Testis (tissue), 3 donors: ENCODE data around the gene NKX2-2. TPM values are rescaled to one million over a fixed set of nuclear protein-coding genes. Genes with fewer than 3 reads are reported as not detected.

Experiments used
- DNase-seq: peaks from one replicate; pipeline ENCODE4 v3.0.0-alpha.2; 2019
- H3K27ac ChIP-seq, 2 donors: fragments of 200-600 bp; sonication (generic); one replicate each; pipeline ENCODE4 v1.5.1; 2019
- H3K27me3 ChIP-seq: fragments of 200-600 bp; sonication (generic); one replicate; pipeline ENCODE4 v1.5.1; 2019
- H3K36me3 ChIP-seq: fragments of 200-600 bp; sonication (generic); one replicate; pipeline ENCODE4 v1.5.1; 2017; ENCODE audit warnings: low read depth; ENCODE audit errors: missing control alignments
- H3K4me1 ChIP-seq: fragments of 200-600 bp; sonication (generic); one replicate; pipeline ENCODE4 v1.5.1; 2019
- H3K4me3 ChIP-seq, 2 donors: fragments of 200-600 bp; sonication (generic); one replicate each; pipeline ENCODE4 v1.5.1; 2017 to 2019
- H3K9me3 ChIP-seq: fragments of 200-600 bp; sonication (generic); one replicate; pipeline ENCODE4 v1.5.1; 2017
- POLR2A ChIP-seq: fragments of 450-650 bp; IDR thresholded peaks from one replicate; pipeline ENCODE4 v1.6.1; 2017; ENCODE audit warnings: antibody characterized with exemption, mild to moderate bottlenecking, moderate library complexity
- WGBS, 2 donors: methylation state at CpG; one replicate each; pipeline ENCODE4 v1.1.5; 2018; 5-methylcytosine and 5-hydroxymethylcytosine counted together
- intact Hi-C: fragments of 100-400 bp; cut with DNase I; formaldehyde crosslinking; loops from one replicate; pipeline ENCODE4 v1.15.1; 2023; ENCODE audit warnings: low total_unique reads
- polyA plus RNA-seq: library from polyadenylated mRNA; stranded (reverse); fragments of 350-450 nt; fragmentation: Illumina TruSeq; extraction: RNeasy Lipid Tissue Mini Kit (QIAGEN cat#74804); gene quantifications from one replicate; pipeline ENCODE4 v1.2.3, GENCODE V29; 2014; ENCODE audit warnings: low read depth, low replicate concordance; ENCODE audit not compliant: insufficient read depth
- total RNA-seq, 2 donors: library from RNA; depleted of rRNA; stranded (reverse); fragments of >200 nt; gene quantifications; one replicate each; pipeline ENCODE4 v1.2.3, GENCODE V29; 2016
- TF ChIP-seq, protein P1 (sequence below), 3 experiments: fragments of 450-650 bp in 2 of 3; fragments of 200-600 bp in 1 of 3; sonication (generic) in 1 of 3; IDR thresholded peaks; one replicate each; pipeline ENCODE4 v1.5.1; 2016 to 2019; ENCODE audit warnings: antibody characterized with exemption in 3 of 3, mild to moderate bottlenecking in 2 of 3, moderate library complexity in 1 of 3

Gene NKX2-2
- total and polyA plus RNA-seq, 3 donors from 2014 or later = 0.16 TPM; not detected in 2

DNA sequence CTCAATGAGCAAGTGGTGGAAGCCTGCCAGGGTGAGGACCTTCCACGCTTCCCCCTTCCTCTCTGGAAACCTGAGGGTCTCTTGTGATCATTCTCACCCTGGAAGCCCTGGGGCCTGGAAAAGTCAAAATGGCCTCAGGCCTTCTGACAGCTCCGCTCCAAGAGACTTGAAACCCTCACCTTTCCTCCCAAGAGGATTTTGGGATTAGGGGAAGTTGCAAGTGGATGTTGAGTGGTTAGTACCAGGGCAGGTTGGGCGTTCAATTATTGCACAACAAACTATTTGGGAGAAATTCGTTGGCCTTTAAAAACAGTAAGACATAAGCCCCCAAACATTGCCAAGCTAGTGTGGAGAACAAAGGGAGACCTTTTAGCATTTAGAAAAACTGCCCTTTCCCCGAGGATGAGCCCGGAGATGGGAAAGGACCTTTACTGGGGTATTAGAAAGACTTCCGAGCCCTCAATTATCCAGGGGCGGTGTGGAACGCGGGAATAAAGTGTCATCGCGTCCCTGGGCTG is 4.7 kb downstream of the NKX2-2 start:
- Histone ChIP-seq H3K9me3 (no peaks in the 10 kb centered on the region), H3K4me3 (no peak overlapping the region), H3K27me3 (no peaks in the 10 kb centered on the region), H3K36me3 (no peaks in the 10 kb centered on the region), H3K4me1 (peaks cover 37% of the 10 kb centered on the region), H3K27ac (no peak overlapping the region)
- TF ChIP-seq POLR2A = no peak
- TF ChIP-seq, protein P1, sequence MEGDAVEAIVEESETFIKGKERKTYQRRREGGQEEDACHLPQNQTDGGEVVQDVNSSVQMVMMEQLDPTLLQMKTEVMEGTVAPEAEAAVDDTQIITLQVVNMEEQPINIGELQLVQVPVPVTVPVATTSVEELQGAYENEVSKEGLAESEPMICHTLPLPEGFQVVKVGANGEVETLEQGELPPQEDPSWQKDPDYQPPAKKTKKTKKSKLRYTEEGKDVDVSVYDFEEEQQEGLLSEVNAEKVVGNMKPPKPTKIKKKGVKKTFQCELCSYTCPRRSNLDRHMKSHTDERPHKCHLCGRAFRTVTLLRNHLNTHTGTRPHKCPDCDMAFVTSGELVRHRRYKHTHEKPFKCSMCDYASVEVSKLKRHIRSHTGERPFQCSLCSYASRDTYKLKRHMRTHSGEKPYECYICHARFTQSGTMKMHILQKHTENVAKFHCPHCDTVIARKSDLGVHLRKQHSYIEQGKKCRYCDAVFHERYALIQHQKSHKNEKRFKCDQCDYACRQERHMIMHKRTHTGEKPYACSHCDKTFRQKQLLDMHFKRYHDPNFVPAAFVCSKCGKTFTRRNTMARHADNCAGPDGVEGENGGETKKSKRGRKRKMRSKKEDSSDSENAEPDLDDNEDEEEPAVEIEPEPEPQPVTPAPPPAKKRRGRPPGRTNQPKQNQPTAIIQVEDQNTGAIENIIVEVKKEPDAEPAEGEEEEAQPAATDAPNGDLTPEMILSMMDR (IDR thresholded peaks at IDR 0.05) = no peak
- intact Hi-C loops = loop anchor here (10.0 kb wide), 1 partner anchor 644 kb away; no protein-coding TSS in a partner anchor
- 1 to 7% methylated on average over 12 of the region's 12 CpGs for WGBS, 2 donors
- no peak for DNase-seq

DNA sequence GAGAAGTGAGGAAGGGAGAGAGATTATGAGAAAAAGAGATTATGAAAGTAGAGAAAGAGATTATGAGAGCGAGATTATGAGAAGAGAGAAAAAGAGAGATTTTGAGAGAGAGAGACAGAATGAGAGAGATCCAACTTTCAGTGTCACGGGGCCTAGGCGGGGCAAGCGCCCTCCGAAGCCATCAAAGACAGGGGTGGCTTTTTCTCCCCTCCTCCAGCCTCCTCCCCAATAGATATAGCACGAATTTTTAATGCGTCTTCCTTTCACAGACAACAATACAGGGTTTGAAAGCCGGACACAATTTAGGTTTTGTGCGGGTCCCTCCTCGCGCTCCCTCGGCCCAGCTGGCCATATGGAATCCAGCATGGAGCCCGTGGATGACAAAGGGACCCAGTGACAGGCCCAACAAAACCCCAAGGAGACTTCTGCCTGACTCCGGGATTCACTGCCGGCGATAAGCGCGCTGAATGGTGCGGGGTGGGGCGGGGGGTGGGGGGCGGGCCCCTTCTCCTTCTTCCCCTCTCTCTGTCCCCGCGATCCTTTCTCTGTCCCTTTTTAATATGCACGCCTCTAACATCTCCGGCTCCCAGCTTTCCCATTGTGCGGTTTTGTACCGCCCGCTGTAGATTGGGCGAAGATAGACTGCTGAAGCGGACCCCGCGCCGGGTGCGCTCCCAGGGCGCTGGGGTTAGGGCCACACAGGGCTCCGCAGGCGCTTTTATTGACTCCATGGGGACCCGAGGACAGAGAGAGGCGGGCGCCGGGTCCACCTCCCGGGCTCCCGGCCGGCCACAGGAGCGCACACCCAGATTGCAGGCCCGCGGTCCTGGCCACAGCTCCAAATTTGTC is 5.4 kb downstream of the NKX2-2 start:
- Histone ChIP-seq H3K4me1 (peaks cover 37% of the 10 kb centered on the region), H3K27ac (no peak overlapping the region), H3K27me3 (no peaks in the 10 kb centered on the region), H3K4me3 (no peak overlapping the region), H3K36me3 (no peaks in the 10 kb centered on the region), H3K9me3 (no peaks in the 10 kb centered on the region)
- 2% methylated on average over 36 to 47 of the region's 47 CpGs for WGBS, 2 donors
- intact Hi-C loops = loop anchor here (10.0 kb wide), 1 partner anchor 644 kb away; no protein-coding TSS in a partner anchor
- TF ChIP-seq, protein P1 (IDR thresholded peaks at IDR 0.05) = no peak
- TF ChIP-seq POLR2A = no peak
- DNase-seq = no peak

DNA sequence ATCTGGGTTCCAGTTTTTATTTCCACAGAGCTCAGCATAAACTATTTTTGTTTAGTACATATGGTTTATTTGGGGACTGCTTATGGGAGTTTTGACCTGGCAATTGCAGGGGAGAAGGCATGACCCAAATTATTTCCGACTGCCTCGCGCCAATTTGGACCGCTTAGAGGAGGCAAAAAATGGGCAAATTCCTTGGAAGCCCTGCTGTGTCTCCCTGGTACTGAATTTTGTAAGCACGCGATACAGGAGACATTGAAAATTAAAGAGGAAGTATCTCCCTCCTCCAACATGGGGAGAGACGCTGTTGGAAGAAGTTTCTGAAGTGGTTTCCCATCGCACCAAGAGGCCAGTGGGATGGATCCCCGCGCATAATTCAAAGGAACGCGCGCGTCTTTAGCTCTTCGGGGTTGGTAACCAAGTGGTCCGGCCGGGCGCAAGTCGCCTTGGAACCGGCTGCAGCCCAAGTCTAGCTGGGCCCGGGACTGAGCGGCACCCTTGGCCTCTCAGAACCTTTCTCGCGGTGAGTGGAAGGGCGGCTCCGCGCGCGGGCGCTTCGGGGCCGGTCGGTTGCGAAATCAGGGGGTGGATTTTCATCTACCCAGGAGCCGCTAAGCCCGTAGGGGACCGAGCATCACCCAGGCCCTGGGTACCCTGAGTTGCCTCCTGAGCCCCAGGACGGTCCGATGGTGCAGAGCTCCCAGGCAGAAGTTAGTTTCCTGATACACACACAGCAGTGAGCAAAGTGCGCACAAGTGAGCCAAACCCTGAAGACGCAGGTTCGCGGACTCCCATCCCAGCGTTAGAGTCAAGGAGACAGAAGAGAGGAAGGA is 6.2 kb downstream of the NKX2-2 start:
- Histone ChIP-seq H3K4me3 (no peak overlapping the region), H3K4me1 (peaks cover 29% of the 10 kb centered on the region), H3K36me3 (no peaks in the 10 kb centered on the region), H3K27ac (no peak overlapping the region), H3K9me3 (no peaks in the 10 kb centered on the region), H3K27me3 (no peaks in the 10 kb centered on the region)
- WGBS, 2 donors = 3 to 5% methylated on average over 41 to 44 of the region's 44 CpGs
- no peak for DNase-seq
- TF ChIP-seq, protein P1 (IDR thresholded peaks at IDR 0.05) = no peak
- no peak for TF ChIP-seq POLR2A
- intact Hi-C loops = loop anchor here (2.0 to 10.0 kb wide), 2 partner anchors 273 to 643 kb away; no protein-coding TSS in a partner anchor

DNA sequence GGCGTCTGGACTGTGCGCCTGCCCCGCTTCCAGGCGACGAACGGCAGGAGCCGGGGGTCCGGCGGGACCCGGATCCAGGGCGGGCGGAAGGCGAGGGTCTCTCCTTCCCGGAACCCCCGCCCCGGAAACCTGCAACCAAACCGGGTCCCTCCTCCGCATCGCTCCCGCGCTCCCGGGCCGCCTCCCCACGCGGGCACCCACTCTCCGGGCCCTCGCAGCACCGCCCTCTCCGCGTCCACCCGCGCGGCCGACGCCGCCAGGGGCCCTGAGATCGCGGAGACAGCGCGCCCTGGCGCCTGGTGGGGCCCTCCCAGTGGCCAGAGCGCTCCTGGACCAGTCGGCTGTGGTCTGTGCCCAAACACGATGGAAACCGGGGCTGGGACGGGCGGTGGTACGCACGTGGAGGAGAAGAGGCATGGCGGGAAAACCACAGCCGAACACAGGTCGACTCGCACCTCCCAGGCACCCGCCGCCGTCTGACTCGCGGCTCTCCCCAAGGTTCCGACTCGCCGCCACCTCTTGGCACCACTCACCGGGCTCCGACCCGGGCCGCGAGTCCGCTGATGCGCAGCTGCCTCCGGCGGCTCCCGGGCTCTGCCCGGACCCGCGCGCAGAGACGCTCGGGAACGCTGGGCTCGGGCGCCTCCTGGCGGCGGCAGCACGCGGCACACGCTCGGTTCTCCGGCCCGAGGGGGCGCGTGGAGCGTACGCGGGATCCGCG is 7.9 kb downstream of the NKX2-2 start:
- peaks cover 21% of the 10 kb centered on the region for H3K4me1 ChIP-seq
- H3K27ac ChIP-seq = no peak overlapping the region
- peak overlapping the region; percentile 36 to 56 for H3K4me3 ChIP-seq
- intact Hi-C loops = loop anchor here (2.0 to 10.0 kb wide), 2 partner anchors 271 to 641 kb away; no protein-coding TSS in a partner anchor
- H3K27me3 ChIP-seq = no peaks in the 10 kb centered on the region
- WGBS, 2 donors = 1 to 4% methylated on average over 21 to 86 of the region's 95 CpGs
- H3K9me3 ChIP-seq = no peaks in the 10 kb centered on the region
- DNase-seq = peak; percentile 65
- TF ChIP-seq, protein P1 (IDR thresholded peaks at IDR 0.05) = peak; percentile 73 to 79 (median 77)
- no peak for TF ChIP-seq POLR2A
- H3K36me3 ChIP-seq = no peaks in the 10 kb centered on the region
